ENCODE measurements around the gene OTOS. TPM values are rescaled to one million over a fixed set of nuclear protein-coding genes. Genes with fewer than 3 reads are reported as not detected.

Gene OTOS
- not detected in 2 replicates for total RNA-seq (2014; rRNA removed; shearing (Covaris generic))

DNA sequence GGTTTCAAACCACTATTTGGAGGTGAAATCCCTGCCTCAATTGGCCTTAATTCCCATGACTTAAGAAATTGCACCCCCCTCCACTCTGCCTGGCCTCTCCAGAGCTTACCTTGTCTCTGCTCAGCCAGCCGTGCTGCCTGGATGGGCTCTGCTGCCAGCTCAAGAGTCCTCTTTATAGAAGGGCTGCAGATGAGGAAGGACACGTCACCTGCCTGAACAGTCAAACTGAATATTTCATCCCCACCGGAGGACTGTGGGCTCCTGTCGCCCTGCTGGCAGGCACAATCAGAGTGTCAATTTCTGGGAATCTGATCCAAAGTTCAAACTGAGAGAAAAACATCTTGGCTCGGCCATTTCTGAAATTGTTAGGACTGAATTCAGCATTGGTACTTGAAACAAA is at the start of gene OTOS:
Gene OTOS (minus strand): TSS at position 148 of the 400 bp plus-strand sequence. CDS start 332 bp downstream, outside the sequence.
- H3K4me1 ChIP-seq (replicated peaks): peaks cover 12% of the 10 kb centered on the region
- H3K36me3 ChIP-seq: 0 out of 2 replicates have a peak, but pooled peaks cover 4% of the 10 kb centered on the region
- DNase-seq (ENCODE audit: low read depth in 1 of 2, low spot score in 2 of 2): no peak
- no peak within 1 kb of the TSS for H3K4me3 ChIP-seq
- no peak within 1 kb of the TSS for H3K27ac ChIP-seq
- H3K27me3 ChIP-seq (replicated peaks): peaks cover 17% of the 10 kb centered on the region; the same call in 1 of the 2 replicates
- H3K9me3 ChIP-seq (replicated peaks): no peaks in the 10 kb centered on the region

DNA sequence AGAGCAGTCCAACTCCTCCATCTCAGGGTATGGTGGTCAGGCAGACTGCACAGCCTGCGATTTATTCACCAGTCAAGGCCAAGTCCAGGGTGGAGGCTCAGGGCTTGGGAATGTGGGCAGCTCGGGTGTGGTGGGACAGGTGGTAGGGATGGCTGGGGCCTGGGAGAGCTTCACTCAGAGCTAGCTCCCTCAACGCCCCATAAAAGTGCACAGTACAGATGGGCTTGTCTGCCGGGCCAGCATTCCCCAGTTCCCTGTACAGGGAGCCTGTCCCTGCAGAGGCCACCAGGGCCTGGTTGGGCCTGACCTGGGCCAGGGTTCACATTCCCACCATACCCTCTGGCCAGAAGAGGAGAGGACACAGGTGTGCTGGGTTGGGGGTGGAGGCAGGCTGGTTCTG is 49.2 kb upstream of the OTOS start:
- no peak overlapping the region for H3K4me3 ChIP-seq
- no peaks in the 10 kb centered on the region for H3K4me1 ChIP-seq (replicated peaks)
- DNase-seq (ENCODE audit: low read depth in 1 of 2, low spot score in 2 of 2): no peak
- H3K27me3 ChIP-seq (replicated peaks): peaks cover 30% of the 10 kb centered on the region
- H3K36me3 ChIP-seq: no peaks in the 10 kb centered on the region
- H3K9me3 ChIP-seq (replicated peaks): peaks cover 2% of the 10 kb centered on the region; the same call in 1 of the 2 replicates
- H3K27ac ChIP-seq: no peak overlapping the region

DNA sequence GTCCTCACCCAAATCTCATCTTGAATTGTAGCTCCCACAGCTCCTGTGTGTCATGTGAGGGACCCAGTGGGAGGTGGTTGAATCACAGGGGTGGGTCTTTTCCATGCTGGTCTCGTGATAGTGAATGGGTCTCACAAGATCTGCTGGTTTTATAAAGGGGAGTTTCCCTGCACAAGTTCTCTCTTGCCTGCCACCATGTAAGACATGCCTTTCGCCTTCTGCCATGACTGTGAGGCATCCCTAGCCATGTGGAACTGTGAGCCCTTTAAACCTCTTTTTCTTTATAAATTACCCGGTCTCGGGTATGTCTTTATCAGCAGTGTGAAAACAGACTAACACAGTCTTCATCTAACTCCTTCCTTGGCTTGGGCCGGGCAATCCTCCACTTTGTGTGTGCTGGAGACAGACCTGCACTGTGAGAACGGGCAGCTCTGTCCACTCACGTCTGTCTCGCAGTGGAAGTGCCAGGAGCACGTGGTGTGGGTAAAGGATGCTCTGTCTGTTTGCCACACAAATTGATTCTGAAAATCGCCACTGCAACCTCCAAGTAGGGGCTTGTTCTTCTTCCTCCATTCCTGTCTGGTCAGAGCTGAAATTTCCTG is 47.6 kb upstream of the OTOS start:
- Histone ChIP-seq H3K9me3 (replicated peaks) (peaks cover 2% of the 10 kb centered on the region; the same call in 1 of the 2 replicates), H3K4me3 (no peak overlapping the region), H3K27ac (no peak overlapping the region), H3K27me3 (replicated peaks) (peaks cover 31% of the 10 kb centered on the region), H3K36me3 (no peaks in the 10 kb centered on the region), H3K4me1 (replicated peaks) (no peaks in the 10 kb centered on the region)
- no peak for DNase-seq (ENCODE audit: low read depth in 1 of 2, low spot score in 2 of 2)

DNA sequence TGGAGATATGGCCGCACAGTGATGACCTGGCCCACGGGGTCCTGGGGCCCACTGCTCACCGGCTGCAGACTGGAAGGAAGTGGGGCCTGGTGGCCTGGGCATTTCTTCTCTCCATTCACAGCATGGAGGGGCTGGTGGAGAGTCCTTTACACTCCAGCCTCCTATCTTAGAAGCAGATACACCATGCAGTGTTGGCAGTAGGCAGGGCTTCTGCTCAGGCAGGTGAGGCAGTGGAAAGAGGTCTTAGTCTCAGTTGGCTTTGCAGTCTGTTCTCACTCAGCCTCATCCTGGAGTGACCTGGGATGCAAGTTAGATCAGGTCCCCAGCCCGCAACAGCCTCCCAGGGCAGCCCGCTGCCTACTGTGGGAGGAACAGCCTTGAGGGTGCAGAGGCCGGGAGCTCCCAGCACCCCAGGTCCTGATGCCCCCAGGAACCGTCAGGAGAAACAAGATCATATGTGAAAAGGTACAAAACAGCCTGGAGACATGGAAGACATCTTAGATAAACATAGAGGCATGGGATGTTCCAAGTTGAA is 45.8 kb upstream of the OTOS start:
- Histone ChIP-seq H3K4me3 (no peak overlapping the region), H3K9me3 (replicated peaks) (peaks cover 2% of the 10 kb centered on the region; the same call in 1 of the 2 replicates), H3K27ac (no peak overlapping the region), H3K36me3 (no peaks in the 10 kb centered on the region), H3K4me1 (replicated peaks) (no peaks in the 10 kb centered on the region), H3K27me3 (replicated peaks) (peaks cover 35% of the 10 kb centered on the region)
- DNase-seq (ENCODE audit: low read depth in 1 of 2, low spot score in 2 of 2): no peak

DNA sequence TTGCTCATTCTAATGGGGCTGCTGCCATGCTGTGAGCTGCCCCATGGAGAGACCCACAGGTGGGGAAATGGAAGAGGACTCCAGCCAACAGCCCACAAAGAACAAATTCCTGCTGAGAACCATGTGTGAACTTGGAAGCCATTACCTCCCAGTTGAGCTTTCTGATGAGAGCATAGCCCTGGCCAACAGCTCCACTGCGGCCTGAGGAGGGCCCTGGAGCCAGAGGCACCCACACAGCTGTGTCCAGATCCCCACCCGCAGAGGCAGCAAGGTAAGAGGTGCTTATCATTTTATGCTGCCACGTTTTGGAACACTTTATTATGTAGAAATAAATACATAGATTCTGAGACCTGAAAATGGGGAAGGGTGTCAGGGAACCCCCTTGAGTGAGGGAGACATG is 44.2 kb upstream of the OTOS start:
- DNase-seq (ENCODE audit: low read depth in 1 of 2, low spot score in 2 of 2): no peak
- peaks cover 32% of the 10 kb centered on the region for H3K27me3 ChIP-seq (replicated peaks)

DNA sequence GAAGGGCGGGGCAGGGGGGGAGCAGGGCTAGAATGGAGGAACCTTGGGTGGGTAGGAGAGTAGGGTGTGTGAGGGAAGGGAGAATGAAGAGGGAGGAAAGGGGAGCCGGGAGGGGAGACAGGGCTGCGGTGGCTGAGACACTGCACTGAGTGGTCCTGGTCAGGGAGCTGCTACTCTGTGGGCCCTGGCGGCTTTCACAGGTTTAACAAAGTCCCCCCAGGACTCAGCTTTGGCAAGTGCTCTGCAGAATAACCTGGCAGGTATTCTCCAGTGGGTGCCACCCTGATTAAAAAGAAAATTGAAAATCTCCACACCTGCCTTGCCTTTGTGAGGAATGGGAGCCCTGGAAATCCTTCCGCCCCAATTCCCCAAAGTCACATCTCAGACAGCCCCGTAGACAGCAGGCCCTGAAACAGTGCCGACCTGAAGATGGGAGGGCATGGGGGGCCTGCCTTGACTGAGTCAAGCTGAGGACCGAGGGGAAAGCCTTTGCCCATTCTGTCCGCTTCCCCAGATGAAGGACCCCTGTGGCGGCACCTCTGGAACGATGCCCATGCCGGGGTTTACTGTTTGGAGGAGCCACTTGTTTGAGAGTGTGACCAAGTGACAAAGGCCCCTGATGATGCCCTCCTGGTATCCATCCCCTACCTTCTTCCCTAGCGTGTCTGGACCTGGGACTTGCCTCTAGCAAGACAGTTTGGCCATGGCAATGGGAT is 43.6 kb upstream of the OTOS start:
- Histone ChIP-seq H3K4me3 (no peak overlapping the region), H3K9me3 (replicated peaks) (peaks cover 2% of the 10 kb centered on the region; the same call in 1 of the 2 replicates), H3K4me1 (replicated peaks) (no peaks in the 10 kb centered on the region), H3K27me3 (replicated peaks) (peaks cover 26% of the 10 kb centered on the region), H3K27ac (no peak overlapping the region), H3K36me3 (no peaks in the 10 kb centered on the region)
- no peak for DNase-seq (ENCODE audit: low read depth in 1 of 2, low spot score in 2 of 2)

More for the DNA sequence above, 44.2 kb upstream of the OTOS start:
- Histone ChIP-seq H3K27ac (no peak overlapping the region), H3K4me1 (replicated peaks) (no peaks in the 10 kb centered on the region), H3K36me3 (no peaks in the 10 kb centered on the region), H3K4me3 (no peak overlapping the region), H3K9me3 (replicated peaks) (peaks cover 2% of the 10 kb centered on the region; the same call in 1 of the 2 replicates)

DNA sequence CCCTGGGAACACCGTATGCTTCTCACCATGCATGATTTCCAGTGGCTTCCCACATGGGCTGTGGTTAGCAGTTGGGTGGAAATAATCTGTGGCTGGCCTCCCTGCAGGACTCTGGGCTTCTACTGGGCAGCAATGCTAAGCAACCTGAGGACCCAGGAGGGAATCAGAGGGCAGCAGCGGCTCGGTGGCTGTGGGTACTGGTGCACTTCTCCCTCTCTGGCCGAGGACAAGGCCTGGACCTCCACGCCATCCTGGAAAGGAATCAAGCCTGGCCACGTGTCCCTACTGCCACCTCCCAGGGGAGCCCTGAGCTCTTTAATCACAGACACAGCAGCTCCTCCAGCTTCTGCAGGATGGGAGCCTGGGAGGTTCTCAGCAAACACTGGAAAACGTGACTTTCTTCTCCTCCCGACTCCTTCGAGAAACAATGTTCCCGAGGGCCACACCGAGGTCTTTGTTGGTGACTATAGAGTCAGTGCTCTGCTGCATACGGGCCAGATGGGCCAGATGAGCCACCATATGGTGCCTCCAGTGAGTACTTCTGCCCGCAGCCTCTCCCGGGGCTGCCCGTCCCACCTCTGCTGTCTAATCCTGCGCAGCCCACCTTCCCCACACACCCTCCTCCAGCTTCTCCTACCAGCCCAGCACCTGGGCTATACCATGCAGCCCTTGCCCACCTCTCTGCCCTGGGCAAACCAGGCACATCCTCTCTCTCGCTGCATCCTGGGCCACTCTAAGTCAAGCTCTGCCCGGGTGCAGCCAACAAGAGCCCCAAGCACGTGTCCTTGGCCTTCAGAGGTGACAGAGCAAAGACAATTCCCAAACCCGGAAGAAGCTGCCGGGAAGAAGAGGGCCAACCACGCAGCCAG is 42.8 kb upstream of the OTOS start:
- no peak overlapping the region for H3K4me3 ChIP-seq
- H3K9me3 ChIP-seq (replicated peaks): peaks cover 2% of the 10 kb centered on the region; the same call in 1 of the 2 replicates
- H3K27me3 ChIP-seq (replicated peaks): peaks cover 33% of the 10 kb centered on the region
- H3K27ac ChIP-seq: no peak overlapping the region
- no peak for DNase-seq (ENCODE audit: low read depth in 1 of 2, low spot score in 2 of 2)
- no peaks in the 10 kb centered on the region for H3K4me1 ChIP-seq (replicated peaks)
- H3K36me3 ChIP-seq: no peaks in the 10 kb centered on the region

DNA sequence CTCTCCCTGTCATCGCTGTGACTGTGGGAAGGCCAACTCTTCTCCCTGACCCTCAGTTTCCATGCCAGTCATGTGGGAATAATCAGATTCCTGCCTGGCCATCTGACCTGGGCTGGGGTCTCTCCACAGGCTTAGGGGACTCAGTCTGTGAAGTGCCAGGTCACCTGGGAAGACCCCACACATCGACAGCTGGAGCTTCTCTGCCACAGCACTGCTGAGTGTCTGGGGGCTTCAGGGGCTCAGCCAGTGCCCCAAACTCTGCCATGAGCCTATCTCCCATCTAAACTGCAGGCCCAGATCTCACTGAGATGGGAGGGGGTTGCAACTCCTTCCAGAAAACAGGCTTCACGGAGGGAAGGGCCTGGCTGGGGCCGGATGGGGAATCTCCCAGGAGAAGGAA is 42.0 kb upstream of the OTOS start:
- Histone ChIP-seq H3K27me3 (replicated peaks) (peaks cover 41% of the 10 kb centered on the region), H3K27ac (no peak overlapping the region)
- DNase-seq (ENCODE audit: low read depth in 1 of 2, low spot score in 2 of 2): no peak

DNA sequence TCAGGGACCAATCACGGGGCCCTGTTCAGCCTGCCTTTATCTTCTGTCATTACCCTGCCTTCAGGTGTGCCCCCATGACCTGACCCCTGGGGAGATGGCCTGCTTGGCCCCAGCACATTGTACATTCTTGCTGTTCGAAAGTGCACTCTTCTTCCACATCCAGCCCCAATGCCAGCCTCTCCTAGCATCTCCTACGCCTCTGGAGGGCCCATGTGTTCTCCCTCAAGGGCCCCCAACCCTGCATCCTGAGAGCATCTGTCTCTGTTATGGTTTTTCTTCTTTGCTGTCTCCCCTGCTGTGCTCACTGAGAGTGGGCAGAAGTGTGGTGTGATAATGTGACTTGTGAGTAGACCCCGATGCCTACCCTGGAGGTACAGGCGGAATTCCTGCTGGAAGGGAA is 41.5 kb upstream of the OTOS start:
- Histone ChIP-seq H3K4me1 (replicated peaks) (no peaks in the 10 kb centered on the region), H3K9me3 (replicated peaks) (no peaks in the 10 kb centered on the region), H3K4me3 (no peak overlapping the region), H3K36me3 (no peaks in the 10 kb centered on the region), H3K27ac (no peak overlapping the region), H3K27me3 (replicated peaks) (peaks cover 46% of the 10 kb centered on the region)
- no peak for DNase-seq (ENCODE audit: low read depth in 1 of 2, low spot score in 2 of 2)

More for the DNA sequence above, 42.0 kb upstream of the OTOS start:
- no peak overlapping the region for H3K4me3 ChIP-seq
- H3K9me3 ChIP-seq (replicated peaks): no peaks in the 10 kb centered on the region
- no peaks in the 10 kb centered on the region for H3K4me1 ChIP-seq (replicated peaks)
- no peaks in the 10 kb centered on the region for H3K36me3 ChIP-seq

DNA sequence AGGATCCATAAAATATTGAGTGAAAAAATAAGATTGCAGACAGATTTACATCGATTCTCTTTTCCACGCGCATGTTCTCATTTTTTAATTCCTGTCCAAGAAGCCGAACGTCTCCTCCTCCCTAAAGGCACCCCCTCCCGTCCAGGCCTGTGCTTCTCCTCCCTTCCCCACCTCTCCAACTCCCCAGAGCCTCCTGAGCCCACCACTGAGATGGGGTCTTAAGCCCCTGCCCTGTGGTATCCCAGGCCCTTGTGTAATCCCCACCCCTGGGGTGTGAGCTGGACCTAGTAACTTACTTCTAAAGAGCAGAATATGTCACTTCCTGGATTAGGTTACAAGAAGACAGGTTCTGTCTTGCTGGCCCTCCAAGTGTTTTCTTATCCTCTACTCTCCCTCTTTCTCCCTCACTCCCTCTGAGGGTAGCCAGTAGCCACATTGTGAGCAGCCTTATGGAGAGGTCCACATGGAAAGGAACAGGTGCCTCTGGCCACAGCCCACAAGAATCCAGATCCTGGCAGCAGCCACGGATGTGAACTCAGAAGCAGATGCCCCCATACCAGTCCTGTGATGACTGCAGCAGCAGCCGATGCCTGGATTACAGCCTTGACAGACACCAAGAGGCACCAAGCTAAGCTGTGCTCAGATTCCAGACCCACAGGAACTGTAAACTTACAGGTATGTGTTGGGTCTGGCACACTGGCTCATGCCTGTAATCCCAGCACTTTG is 39.6 kb upstream of the OTOS start:
- no peaks in the 10 kb centered on the region for H3K9me3 ChIP-seq (replicated peaks)
- H3K4me1 ChIP-seq (replicated peaks): no peaks in the 10 kb centered on the region
- DNase-seq (ENCODE audit: low read depth in 1 of 2, low spot score in 2 of 2): no peak
- H3K4me3 ChIP-seq: no peak overlapping the region
- peaks cover 65% of the 10 kb centered on the region for H3K27me3 ChIP-seq (replicated peaks)
- no peak overlapping the region for H3K27ac ChIP-seq
- H3K36me3 ChIP-seq: no peaks in the 10 kb centered on the region

DNA sequence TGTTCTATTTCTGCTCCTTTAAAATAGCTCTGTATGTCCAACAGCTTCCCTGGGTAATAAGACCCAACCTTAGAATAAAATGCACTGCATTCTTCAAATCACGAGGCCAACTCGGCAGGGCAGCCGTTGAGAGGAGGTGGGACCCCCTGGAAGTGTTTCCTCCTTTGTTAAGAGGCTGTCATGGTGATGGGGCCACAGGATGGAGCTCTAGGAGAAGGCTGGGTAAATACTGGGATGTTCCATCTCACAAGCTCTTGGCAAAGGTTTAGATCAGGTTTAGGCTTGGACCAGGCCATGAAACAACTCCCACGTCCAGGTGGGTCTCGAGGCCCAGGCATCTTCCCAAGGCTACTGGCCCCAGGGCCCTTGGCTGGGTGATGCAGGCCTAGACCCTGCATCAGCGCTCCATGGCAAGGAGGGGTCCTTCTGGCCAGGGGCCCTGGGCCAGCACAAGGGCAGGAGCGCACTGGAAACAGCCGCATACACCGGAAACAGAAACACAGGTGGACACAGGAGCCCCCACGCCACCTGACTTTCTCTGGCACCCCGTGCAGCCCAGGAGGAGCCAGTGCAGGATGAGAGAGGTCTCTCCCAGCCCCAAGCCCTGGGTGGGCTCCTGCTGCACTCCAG is 38.8 kb upstream of the OTOS start:
- DNase-seq (ENCODE audit: low read depth in 1 of 2, low spot score in 2 of 2): no peak
- no peak overlapping the region for H3K27ac ChIP-seq
- no peaks in the 10 kb centered on the region for H3K4me1 ChIP-seq (replicated peaks)
- no peaks in the 10 kb centered on the region for H3K36me3 ChIP-seq
- no peak overlapping the region for H3K4me3 ChIP-seq
- peaks cover 63% of the 10 kb centered on the region for H3K27me3 ChIP-seq (replicated peaks)
- H3K9me3 ChIP-seq (replicated peaks): no peaks in the 10 kb centered on the region

DNA sequence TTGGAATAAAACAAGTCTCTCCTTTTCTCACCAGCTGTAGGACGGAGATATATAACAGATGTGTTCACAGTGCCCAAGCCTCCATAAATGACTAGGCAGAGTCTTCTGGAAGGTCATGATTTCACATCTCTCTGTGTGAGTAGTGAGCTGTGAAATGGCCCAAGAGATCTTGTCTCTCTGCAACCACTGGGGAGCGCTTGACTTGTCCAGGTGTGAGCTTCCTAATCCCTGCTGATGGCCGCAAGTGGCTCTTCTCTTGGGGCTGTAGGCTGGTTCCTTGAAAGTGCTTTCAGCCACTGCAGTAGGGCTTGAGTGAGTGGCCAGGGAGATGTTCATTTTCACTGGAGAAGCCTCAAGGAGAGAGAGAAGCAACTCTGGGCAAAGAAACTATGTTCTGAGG is 38.1 kb upstream of the OTOS start:
- DNase-seq (ENCODE audit: low read depth in 1 of 2, low spot score in 2 of 2): no peak

DNA sequence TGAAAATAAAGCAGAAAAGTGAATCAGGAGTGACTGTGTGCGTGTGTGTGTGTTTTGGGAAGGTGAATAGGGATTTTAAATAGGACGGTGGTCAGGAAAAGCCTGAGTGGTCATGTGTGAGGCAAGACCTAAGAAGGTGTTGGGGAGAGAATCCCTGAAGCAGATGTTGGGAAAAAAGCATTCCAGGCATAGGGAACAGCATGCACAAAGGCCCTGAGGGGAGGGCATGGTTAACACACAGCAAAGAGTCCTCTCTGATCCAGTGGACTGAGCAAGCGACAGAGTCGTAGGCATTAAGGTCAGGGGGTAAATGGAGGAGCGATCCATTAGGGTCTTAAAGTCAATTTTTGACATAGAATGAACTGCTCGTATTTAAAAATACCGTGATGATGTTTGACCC is 34.0 kb upstream of the OTOS start:
- Histone ChIP-seq H3K27ac (no peak overlapping the region), H3K4me1 (replicated peaks) (peaks cover 3% of the 10 kb centered on the region; the same call in 1 of the 2 replicates), H3K9me3 (replicated peaks) (no peaks in the 10 kb centered on the region), H3K4me3 (no peak overlapping the region), H3K36me3 (no peaks in the 10 kb centered on the region), H3K27me3 (replicated peaks) (peaks cover 70% of the 10 kb centered on the region)
- DNase-seq (ENCODE audit: low read depth in 1 of 2, low spot score in 2 of 2): no peak

More for the DNA sequence above, 38.1 kb upstream of the OTOS start:
- no peak overlapping the region for H3K27ac ChIP-seq
- H3K4me3 ChIP-seq: no peak overlapping the region
- H3K4me1 ChIP-seq (replicated peaks): no peaks in the 10 kb centered on the region
- no peaks in the 10 kb centered on the region for H3K9me3 ChIP-seq (replicated peaks)
- H3K36me3 ChIP-seq: no peaks in the 10 kb centered on the region
- peaks cover 59% of the 10 kb centered on the region for H3K27me3 ChIP-seq (replicated peaks)
